ENCODE data around the gene GABRB1. TPM values are rescaled to one million over a fixed set of nuclear protein-coding genes. Genes with fewer than 3 reads are reported as not detected.

Gene GABRB1
- total RNA-seq, 1 experiment from 2014 or later = not detected

DNA sequence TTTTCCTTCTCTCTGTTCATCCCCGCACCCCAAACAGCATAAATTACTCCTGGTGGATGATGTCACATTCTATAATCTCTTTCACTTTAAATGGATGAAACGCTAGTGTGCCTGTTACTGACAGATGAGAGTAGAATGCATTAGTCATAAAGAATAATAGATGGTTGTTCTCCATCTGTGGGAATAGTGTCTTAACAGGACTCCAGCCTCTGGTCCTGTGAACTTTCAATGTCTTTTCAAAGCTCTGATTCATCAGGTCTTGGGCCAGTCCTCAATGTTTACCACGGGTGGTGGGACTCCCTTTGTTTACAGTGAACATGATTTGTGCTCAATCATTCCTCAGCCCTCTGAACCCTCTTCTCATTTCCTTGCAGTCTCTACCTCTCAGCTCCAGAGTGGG lies 182.6 kb downstream of the GABRB1 start:
- H3K4me2 ChIP-seq (ENCODE audit: low read length) = no peak overlapping the region
- no peak overlapping the region for H3K9ac ChIP-seq (ENCODE audit: low read length)
- no peak overlapping the region for H3K4me3 ChIP-seq (ENCODE audit: low read length)
- CTCF ChIA-PET = no interaction called here
- no TSS peak for BruUV-seq (replicated peaks)
- no peak overlapping the region for H3K27ac ChIP-seq (ENCODE audit: low read length)
- ATAC-seq (no peak), DNase-seq (peak; percentile 35)
- POLR2A ChIA-PET (ENCODE audit: unreplicated experiment) = no interaction called here
- no peaks in the 10 kb centered on the region for H3K4me1 ChIP-seq (ENCODE audit: insufficient read depth, low read length)
- no peaks in the 10 kb centered on the region for H4K20me1 ChIP-seq (ENCODE audit: low read length)
- H3K9me2 ChIP-seq (replicated peaks; ENCODE audit: low read length) = no peaks in the 10 kb centered on the region
- H2AFZ ChIP-seq (ENCODE audit: low read length) = no peak overlapping the region
- no peak for TF ChIP-seq EZH2 (IDR thresholded peaks at IDR 0.05; ENCODE audit: low read length, unreplicated experiment)
- TF ChIP-seq EZH2phosphoT487 (IDR thresholded peaks at IDR 0.05; ENCODE audit: borderline replicate concordance, low read length) = no peak
- no peak for TF ChIP-seq CTCF (conservative IDR thresholded peaks at IDR 0.05; ENCODE audit: low read depth, low read length)
- H3K9me3 ChIP-seq (ENCODE audit: low read length) = no peaks in the 10 kb centered on the region
- no peaks in the 10 kb centered on the region for H3K27me3 ChIP-seq (ENCODE audit: low read length)
- H3K36me3 ChIP-seq (ENCODE audit: low read depth, low read length) = no peaks in the 10 kb centered on the region
- H3F3A ChIP-seq (ENCODE audit: low read length, unreplicated experiment) = no peaks in the 10 kb centered on the region
- intact Hi-C loops (cut with micrococcal nuclease) = no loop called here
- H3K79me2 ChIP-seq (ENCODE audit: low read length) = no peaks in the 10 kb centered on the region

DNA sequence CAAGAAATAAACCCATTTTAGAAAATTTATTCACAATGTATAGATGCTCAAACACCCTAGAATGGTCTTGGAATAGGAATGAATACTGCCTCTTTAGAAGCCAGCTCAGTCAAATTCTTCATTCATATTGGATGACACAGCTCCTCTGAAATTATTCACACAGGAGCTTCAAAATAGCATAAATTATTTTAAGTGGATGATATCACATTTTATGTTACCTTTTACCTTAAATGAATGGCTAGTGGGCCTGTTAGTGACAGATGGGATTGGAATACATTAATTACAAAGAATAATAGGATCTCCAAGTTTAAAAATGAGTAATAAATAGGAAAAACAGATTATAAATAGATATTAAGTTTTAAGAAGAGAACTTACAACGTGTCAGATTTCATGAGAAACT lies 184.4 kb downstream of the GABRB1 start:
- Histone ChIP-seq H3K9me2 (replicated peaks; ENCODE audit: low read length) (no peaks in the 10 kb centered on the region), H2AFZ (ENCODE audit: low read length) (no peak overlapping the region), H3K9ac (ENCODE audit: low read length) (no peak overlapping the region), H4K20me1 (ENCODE audit: low read length) (no peaks in the 10 kb centered on the region), H3K79me2 (ENCODE audit: low read length) (no peaks in the 10 kb centered on the region), H3K36me3 (ENCODE audit: low read depth, low read length) (no peaks in the 10 kb centered on the region), H3K4me3 (ENCODE audit: low read length) (no peak overlapping the region), H3F3A (ENCODE audit: low read length, unreplicated experiment) (no peaks in the 10 kb centered on the region), H3K9me3 (ENCODE audit: low read length) (no peaks in the 10 kb centered on the region), H3K4me1 (ENCODE audit: insufficient read depth, low read length) (no peaks in the 10 kb centered on the region), H3K4me2 (ENCODE audit: low read length) (no peak overlapping the region), H3K27me3 (ENCODE audit: low read length) (peaks cover 15% of the 10 kb centered on the region; the same call in 1 of the 2 replicates), H3K27ac (ENCODE audit: low read length) (no peak overlapping the region)
- DNase-seq (no peak), ATAC-seq (no peak)
- no TSS peak for BruUV-seq (replicated peaks)
- ChIA-PET POLR2A (ENCODE audit: unreplicated experiment) (no interaction called here), CTCF (no interaction called here)
- no peak for TF ChIP-seq EZH2phosphoT487 (IDR thresholded peaks at IDR 0.05; ENCODE audit: borderline replicate concordance, low read length)
- TF ChIP-seq CTCF (conservative IDR thresholded peaks at IDR 0.05; ENCODE audit: low read depth, low read length) = no peak
- TF ChIP-seq EZH2 (IDR thresholded peaks at IDR 0.05; ENCODE audit: low read length, unreplicated experiment) = no peak
- intact Hi-C loops (cut with micrococcal nuclease) = no loop called here

GRCh38 chr4:47217291-47217690 lies 185.9 kb downstream of the GABRB1 start:
- ChIA-PET CTCF (no interaction called here), POLR2A (ENCODE audit: unreplicated experiment) (no interaction called here)
- no peaks in the 10 kb centered on the region for H3K36me3 ChIP-seq (ENCODE audit: low read depth, low read length)
- no peak overlapping the region for H2AFZ ChIP-seq (ENCODE audit: low read length)
- no peaks in the 10 kb centered on the region for H3K79me2 ChIP-seq (ENCODE audit: low read length)
- H3K4me3 ChIP-seq (ENCODE audit: low read length) = no peak overlapping the region
- no peaks in the 10 kb centered on the region for H4K20me1 ChIP-seq (ENCODE audit: low read length)
- intact Hi-C loops (cut with micrococcal nuclease) = no loop called here
- no peaks in the 10 kb centered on the region for H3K4me1 ChIP-seq (ENCODE audit: insufficient read depth, low read length)
- no peaks in the 10 kb centered on the region for H3F3A ChIP-seq (ENCODE audit: low read length, unreplicated experiment)
- TF ChIP-seq EZH2phosphoT487 (IDR thresholded peaks at IDR 0.05; ENCODE audit: borderline replicate concordance, low read length) (no peak), CTCF (conservative IDR thresholded peaks at IDR 0.05; ENCODE audit: low read depth, low read length) (no peak), EZH2 (IDR thresholded peaks at IDR 0.05; ENCODE audit: low read length, unreplicated experiment) (no peak)
- H3K27me3 ChIP-seq (ENCODE audit: low read length) = peaks cover 18% of the 10 kb centered on the region; the same call in 1 of the 2 replicates
- H3K4me2 ChIP-seq (ENCODE audit: low read length) = no peak overlapping the region
- H3K9me3 ChIP-seq (ENCODE audit: low read length) = no peaks in the 10 kb centered on the region
- DNase-seq (no peak), ATAC-seq (no peak)
- H3K9ac ChIP-seq (ENCODE audit: low read length) = no peak overlapping the region
- BruUV-seq (replicated peaks) = no TSS peak
- H3K9me2 ChIP-seq (replicated peaks; ENCODE audit: low read length) = no peaks in the 10 kb centered on the region
- no peak overlapping the region for H3K27ac ChIP-seq (ENCODE audit: low read length)
